ENCODE data around the gene CYP2B6. TPM values are rescaled to one million over a fixed set of nuclear protein-coding genes. Genes with fewer than 3 reads are reported as not detected.

CYP2B6 gene
- total and polyA plus RNA-seq, 2 donors (not counting 1 experiment from before 2014, with no cell fraction given), result not detected

GRCh38 chr19:41029524-41030432 is 38.7 kb downstream of the CYP2B6 start:
- H3K9me3 Mint-ChIP-seq (ENCODE audit: insufficient read depth), result no peaks in the 10 kb centered on the region
- Histone ChIP-seq H3K27ac (ENCODE audit: low read length in 2 of 2) (no peak overlapping the region), H3K27me3 (replicated peaks in 1 of 4; ENCODE audit: control extremely low read depth in 1 of 4, control insufficient read depth in 3 of 4, insufficient read depth in 4 of 4, low read length in 3 of 4) (peaks cover 0 to 19% (median 0%) of the 10 kb centered on the region in 4 experiments), H2AFZ (ENCODE audit: insufficient read depth, low read depth, low read length, poor library complexity, severe bottlenecking) (no peak overlapping the region), H3K4me2 (replicated peaks; ENCODE audit: low read depth, low read length, poor library complexity, severe bottlenecking) (no peak overlapping the region), H3K36me3 (replicated peaks in 1 of 2; ENCODE audit: control extremely low read depth in 1 of 2, control insufficient read depth in 1 of 2, extremely low read depth in 1 of 2, insufficient read depth in 2 of 2, low read length in 1 of 2) (no peaks in the 10 kb centered on the region), H3K9me3 (ENCODE audit: control extremely low read depth in 1 of 3, control insufficient read depth in 2 of 3, insufficient read depth in 1 of 3, low read length in 2 of 3) (peaks cover 0 to 8% (median 0%) of the 10 kb centered on the region in 3 donors), H4K20me1 (ENCODE audit: control insufficient read depth, insufficient read depth, low read length, poor library complexity, severe bottlenecking) (no peaks in the 10 kb centered on the region), H3K4me1 (ENCODE audit: control insufficient read depth in 2 of 2, insufficient read depth in 2 of 2, low read length in 2 of 2) (no peaks in the 10 kb centered on the region), H3K4me3 (ENCODE audit: control extremely low read depth in 1 of 5, extremely low read depth in 1 of 5, insufficient read depth in 1 of 5, low read depth in 2 of 5, low read length in 4 of 5) (no peak overlapping the region), H3K9ac (ENCODE audit: low read length) (no peak overlapping the region), H3K79me2 (ENCODE audit: control insufficient read depth, insufficient read depth, low read length) (no peaks in the 10 kb centered on the region)
- H3K27me3 Mint-ChIP-seq, result peaks cover 48% of the 10 kb centered on the region
- intact Hi-C loops (cut with micrococcal nuclease), result no loop called here
- CTCF ChIA-PET, result no interaction called here
- H3K4me3 Mint-ChIP-seq, result no peak overlapping the region
- no peak for DNase-seq
- POLR2A ChIA-PET, result no interaction called here
- WGBS (ENCODE audit: insufficient coverage), result 96% methylated on average over 4 of the region's 4 CpGs
- TF ChIP-seq EZH2 (IDR thresholded peaks at IDR 0.05; ENCODE audit: borderline replicate concordance, insufficient read depth, low read depth, low read length, poor library complexity, severe bottlenecking) (no peak), CTCF (IDR thresholded peaks at IDR 0.05) (no peak)
- no peak overlapping the region for H3K27ac Mint-ChIP-seq
- ATAC-seq (ENCODE audit: low read depth), result no peak
- H3K4me1 Mint-ChIP-seq, result no peaks in the 10 kb centered on the region

- TF ChIP-seq EZH2 (IDR thresholded peaks at IDR 0.05; ENCODE audit: borderline replicate concordance, insufficient read depth, low read depth, low read length, poor library complexity, severe bottlenecking) (no peak), CTCF (IDR thresholded peaks at IDR 0.05) (no peak)
- no peak overlapping the region for H3K27ac Mint-ChIP-seq
- no peak overlapping the region for H2AFZ ChIP-seq (ENCODE audit: insufficient read depth, low read depth, low read length, poor library complexity, severe bottlenecking)
- no peak overlapping the region for H3K4me3 ChIP-seq (ENCODE audit: control extremely low read depth in 1 of 5, extremely low read depth in 1 of 5, insufficient read depth in 1 of 5, low read depth in 2 of 5, low read length in 4 of 5)
- no peaks in the 10 kb centered on the region for H4K20me1 ChIP-seq (ENCODE audit: control insufficient read depth, insufficient read depth, low read length, poor library complexity, severe bottlenecking)
- H3K27me3 Mint-ChIP-seq, result peaks cover 47% of the 10 kb centered on the region
- no peaks in the 10 kb centered on the region for H3K4me1 Mint-ChIP-seq
- 58% methylated on average over 4 of the region's 6 CpGs for WGBS (ENCODE audit: insufficient coverage)
- no peaks in the 10 kb centered on the region for H3K79me2 ChIP-seq (ENCODE audit: control insufficient read depth, insufficient read depth, low read length)
- H3K9me3 Mint-ChIP-seq (ENCODE audit: insufficient read depth), result no peaks in the 10 kb centered on the region
- H3K27ac ChIP-seq (ENCODE audit: low read length in 2 of 2), result no peak overlapping the region
- H3K4me2 ChIP-seq (replicated peaks; ENCODE audit: low read depth, low read length, poor library complexity, severe bottlenecking), result no peak overlapping the region
- intact Hi-C loops (cut with micrococcal nuclease), result no loop called here
- ATAC-seq (ENCODE audit: low read depth) (no peak), DNase-seq (no peak)
- H3K4me1 ChIP-seq (ENCODE audit: control insufficient read depth in 2 of 2, insufficient read depth in 2 of 2, low read length in 2 of 2), result no peaks in the 10 kb centered on the region
- POLR2A ChIA-PET, result no interaction called here
- no peak overlapping the region for H3K9ac ChIP-seq (ENCODE audit: low read length)
- no peaks in the 10 kb centered on the region for H3K36me3 ChIP-seq (replicated peaks in 1 of 2; ENCODE audit: control extremely low read depth in 1 of 2, control insufficient read depth in 1 of 2, extremely low read depth in 1 of 2, insufficient read depth in 2 of 2, low read length in 1 of 2)
- H3K9me3 ChIP-seq (ENCODE audit: control extremely low read depth in 1 of 3, control insufficient read depth in 2 of 3, insufficient read depth in 1 of 3, low read length in 2 of 3), result peaks cover 0 to 8% (median 0%) of the 10 kb centered on the region in 3 donors
- CTCF ChIA-PET, result no interaction called here
- peaks cover 0 to 18% (median 0%) of the 10 kb centered on the region in 4 experiments for H3K27me3 ChIP-seq (replicated peaks in 1 of 4; ENCODE audit: control extremely low read depth in 1 of 4, control insufficient read depth in 3 of 4, insufficient read depth in 4 of 4, low read length in 3 of 4)
- no peak overlapping the region for H3K4me3 Mint-ChIP-seq
Observed at GRCh38 chr19:41030651-41031050, 39.6 kb downstream of the CYP2B6 start.

Measured in B cell (primary cell).